SH-SY5Y (cell line): ENCODE data around the gene VLDLR.

Experiments used
- GATA2 ChIP-seq: IDR thresholded peaks from 2 replicates; pipeline ENCODE4 v1.6.1; 2011; ENCODE audit warnings: mild to moderate bottlenecking, low read depth, low read length
- GATA3 ChIP-seq: IDR thresholded peaks from 2 replicates; pipeline ENCODE4 v1.6.1; 2011; ENCODE audit warnings: low read depth, mild to moderate bottlenecking, low read length, moderate library complexity

DNA sequence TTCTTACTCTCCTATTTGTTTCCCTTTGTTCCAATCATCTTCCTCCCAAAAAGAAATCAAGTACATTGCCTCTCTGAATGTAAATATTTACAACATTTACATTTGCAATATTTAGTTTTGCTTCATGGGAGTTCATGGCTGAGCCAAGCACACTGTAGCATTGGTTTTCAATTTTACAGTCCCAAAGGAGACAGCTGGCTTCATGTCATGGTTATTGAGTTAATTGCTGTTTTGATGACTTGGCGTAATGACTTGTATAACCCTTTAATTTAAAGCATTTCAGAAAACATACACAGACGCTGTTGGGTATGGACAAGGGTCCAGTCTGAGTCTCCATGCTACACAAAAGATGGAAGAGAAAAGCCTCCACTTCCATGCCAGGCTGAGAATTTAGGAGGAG lies 25.6 kb upstream of the VLDLR start:
- TF ChIP-seq GATA2 (no peak), GATA3 (no peak)
